IPS-20b (cell line): ENCODE results near the gene GM2A.

Source experiments
- H3K27ac ChIP-seq: one replicate; pipeline ENCODE4 v1.5.1; 2013; ENCODE audit warnings: low read length
- H3K27me3 ChIP-seq: 2 replicates; pipeline ENCODE4 v1.6.1; 2013; ENCODE audit warnings: mild to moderate bottlenecking, low read length, inconsistent platforms; ENCODE audit not compliant: insufficient read depth
- H3K36me3 ChIP-seq: 2 replicates; pipeline ENCODE4 v1.6.1; 2013; ENCODE audit warnings: low read depth, mild to moderate bottlenecking, inconsistent platforms, low read length, moderate library complexity; ENCODE audit not compliant: insufficient read depth
- H3K4me1 ChIP-seq: 2 replicates; pipeline ENCODE4 v1.6.1; 2013; ENCODE audit warnings: mild to moderate bottlenecking, control low read depth, inconsistent platforms, low read length, moderate library complexity; ENCODE audit not compliant: insufficient read depth
- H3K4me3 ChIP-seq: 2 replicates; pipeline ENCODE4 v1.5.1; 2013; ENCODE audit warnings: mild to moderate bottlenecking, low read length, inconsistent platforms
- H3K9ac ChIP-seq: 2 replicates; pipeline ENCODE4 v1.6.1; 2013; ENCODE audit warnings: low read depth, mild to moderate bottlenecking, inconsistent platforms, low read length, moderate library complexity
- H3K9me3 ChIP-seq: 2 replicates; pipeline ENCODE4 v1.6.1; 2013; ENCODE audit warnings: mild to moderate bottlenecking, low read depth, low read length, inconsistent platforms; ENCODE audit not compliant: insufficient read depth

The GM2A gene

DNA sequence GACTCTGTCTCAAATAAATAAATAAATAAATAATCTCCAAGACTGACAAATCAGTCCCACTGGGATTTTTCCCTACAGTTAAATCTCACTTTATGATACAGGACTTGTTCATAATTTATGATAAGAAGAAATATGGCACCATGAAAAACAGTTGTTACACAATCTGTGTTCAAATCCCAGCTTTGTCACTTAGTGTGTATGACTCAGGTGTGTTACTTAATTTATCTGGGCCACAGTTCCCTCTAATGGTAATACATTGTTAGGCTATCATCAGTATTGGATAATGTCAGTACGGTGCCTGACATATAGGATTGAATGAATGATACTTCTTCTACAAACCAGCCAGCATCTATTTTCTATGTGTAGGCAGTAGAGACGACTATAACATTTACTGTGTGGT lies 27.5 kb downstream of the GM2A start:
- Histone ChIP-seq H3K27me3 (no peaks in the 10 kb centered on the region), H3K27ac (no peak overlapping the region), H3K9me3 (no peaks in the 10 kb centered on the region), H3K4me1 (no peaks in the 10 kb centered on the region), H3K4me3 (no peak overlapping the region), H3K36me3 (no peaks in the 10 kb centered on the region), H3K9ac (no peak overlapping the region)

DNA sequence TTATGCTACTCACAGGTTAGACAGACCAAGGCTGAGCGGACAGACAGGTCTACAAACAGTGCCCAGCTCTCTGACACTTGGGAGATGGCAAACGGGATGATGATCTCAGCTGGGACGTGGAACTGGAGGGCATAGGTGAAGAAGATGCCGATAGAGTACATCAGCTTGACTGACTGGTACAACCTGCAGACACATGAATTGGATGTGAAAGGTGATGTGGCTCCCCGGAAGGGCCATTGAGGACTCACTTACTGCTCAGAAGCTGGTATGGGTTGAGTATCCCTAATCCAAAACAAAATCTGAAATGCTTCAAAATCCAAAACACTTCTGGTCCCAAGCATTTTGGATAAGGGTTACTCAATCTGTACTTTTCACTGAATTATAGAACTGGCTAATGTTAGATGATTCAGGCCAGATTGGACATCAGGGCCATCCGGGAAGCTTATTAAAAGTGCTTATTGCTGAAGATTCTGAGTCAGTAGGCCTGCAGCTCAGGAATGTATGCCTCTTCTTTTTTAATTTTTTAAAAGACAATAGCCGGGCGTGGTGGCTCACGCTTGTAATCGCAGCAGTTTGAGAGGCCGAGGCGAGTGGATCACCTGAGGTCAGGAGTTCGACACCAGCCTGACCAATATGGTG lies 28.1 kb downstream of the GM2A start:
- no peak overlapping the region for H3K9ac ChIP-seq
- no peaks in the 10 kb centered on the region for H3K9me3 ChIP-seq
- no peaks in the 10 kb centered on the region for H3K4me1 ChIP-seq
- no peaks in the 10 kb centered on the region for H3K27me3 ChIP-seq
- no peaks in the 10 kb centered on the region for H3K36me3 ChIP-seq
- no peak overlapping the region for H3K27ac ChIP-seq
- no peak overlapping the region for H3K4me3 ChIP-seq

DNA sequence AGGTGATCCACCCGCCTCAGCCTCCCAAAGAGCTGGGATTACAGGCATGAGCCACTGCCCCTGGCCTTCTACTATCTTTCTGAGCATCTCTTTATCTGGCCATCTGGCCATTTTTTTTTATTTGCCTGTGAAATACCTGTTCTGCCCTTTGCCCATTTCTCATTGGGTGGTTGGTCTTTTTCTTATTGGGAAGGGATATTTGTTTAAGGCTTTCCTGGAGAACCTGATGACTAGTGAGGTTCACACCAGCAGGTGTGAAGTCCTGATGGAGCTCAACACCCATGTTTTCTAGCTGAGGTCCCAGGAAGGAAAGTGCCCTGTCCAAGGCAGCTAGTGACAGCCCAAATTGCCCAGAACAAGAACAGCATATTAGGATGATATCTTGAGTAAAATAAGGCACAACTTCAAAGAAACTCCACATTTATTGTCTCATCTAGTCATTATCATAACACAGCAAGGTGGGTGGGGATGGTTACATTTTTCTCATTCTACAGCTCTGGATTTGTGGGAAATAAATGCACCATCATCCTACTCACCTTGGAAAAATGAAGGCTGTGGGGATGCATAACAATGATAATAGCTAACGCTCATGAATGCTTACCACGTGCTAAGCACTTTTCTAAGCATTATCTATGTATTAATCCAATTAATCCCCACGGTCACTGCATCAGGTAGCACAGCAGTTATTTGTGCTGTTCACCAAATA lies 30.3 kb downstream of the GM2A start:
- Histone ChIP-seq H3K9me3 (no peaks in the 10 kb centered on the region), H3K9ac (no peak overlapping the region), H3K27ac (no peak overlapping the region), H3K36me3 (no peaks in the 10 kb centered on the region), H3K4me1 (no peaks in the 10 kb centered on the region), H3K27me3 (no peaks in the 10 kb centered on the region), H3K4me3 (no peak overlapping the region)

DNA sequence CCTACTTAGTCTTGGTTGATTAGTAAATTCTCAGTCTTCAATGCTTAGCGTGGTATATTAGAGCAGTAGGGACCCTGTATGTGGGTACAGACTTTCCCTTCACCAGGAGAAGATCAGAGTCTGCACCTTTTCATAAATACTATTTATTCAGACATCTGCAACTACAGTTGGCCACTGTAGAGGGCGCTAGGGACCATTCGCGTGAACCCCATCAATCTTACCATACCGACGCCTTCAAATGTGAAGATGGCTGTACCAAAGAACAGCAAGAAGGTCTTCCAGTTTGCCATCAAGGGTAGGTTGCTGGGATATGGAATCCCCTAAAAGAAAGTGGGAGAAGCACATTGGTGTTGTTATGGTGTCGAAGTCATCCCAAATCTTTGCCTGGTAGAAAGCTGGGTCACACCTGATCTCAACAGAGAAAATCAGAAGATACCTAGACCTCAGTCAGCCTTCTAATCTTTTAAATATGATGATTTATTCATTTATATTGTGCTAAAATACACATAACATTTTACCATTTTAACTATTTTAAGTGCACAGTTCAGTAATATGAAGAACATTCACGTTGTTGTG lies 31.5 kb downstream of the GM2A start:
- H3K4me3 ChIP-seq: no peak overlapping the region
- H3K27ac ChIP-seq: no peak overlapping the region
- H3K27me3 ChIP-seq: no peaks in the 10 kb centered on the region
- H3K4me1 ChIP-seq: no peaks in the 10 kb centered on the region
- no peaks in the 10 kb centered on the region for H3K9me3 ChIP-seq
- no peak overlapping the region for H3K9ac ChIP-seq
- no peaks in the 10 kb centered on the region for H3K36me3 ChIP-seq

DNA sequence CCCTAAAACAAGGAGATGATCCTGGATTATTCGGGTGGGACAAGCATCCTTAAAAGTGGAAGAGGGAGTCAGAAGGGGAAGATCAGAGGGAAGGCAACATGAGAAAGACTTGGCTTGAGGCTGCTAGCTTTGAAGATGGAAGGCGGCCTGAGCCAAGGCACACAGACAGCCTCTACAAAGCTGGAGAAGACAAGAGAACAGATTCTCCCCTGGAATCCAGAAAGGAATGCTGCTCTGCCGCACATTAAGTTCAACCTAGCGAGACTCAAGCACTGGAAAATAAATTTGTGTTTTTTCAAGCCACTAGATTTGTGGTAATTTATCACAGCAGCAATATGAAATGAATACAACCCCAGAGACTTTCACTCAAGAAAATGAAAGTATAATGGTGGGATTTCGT lies 32.7 kb downstream of the GM2A start:
- Histone ChIP-seq H3K27me3 (no peaks in the 10 kb centered on the region), H3K4me3 (no peak overlapping the region), H3K9ac (no peak overlapping the region), H3K4me1 (no peaks in the 10 kb centered on the region), H3K27ac (no peak overlapping the region), H3K36me3 (no peaks in the 10 kb centered on the region), H3K9me3 (no peaks in the 10 kb centered on the region)

DNA sequence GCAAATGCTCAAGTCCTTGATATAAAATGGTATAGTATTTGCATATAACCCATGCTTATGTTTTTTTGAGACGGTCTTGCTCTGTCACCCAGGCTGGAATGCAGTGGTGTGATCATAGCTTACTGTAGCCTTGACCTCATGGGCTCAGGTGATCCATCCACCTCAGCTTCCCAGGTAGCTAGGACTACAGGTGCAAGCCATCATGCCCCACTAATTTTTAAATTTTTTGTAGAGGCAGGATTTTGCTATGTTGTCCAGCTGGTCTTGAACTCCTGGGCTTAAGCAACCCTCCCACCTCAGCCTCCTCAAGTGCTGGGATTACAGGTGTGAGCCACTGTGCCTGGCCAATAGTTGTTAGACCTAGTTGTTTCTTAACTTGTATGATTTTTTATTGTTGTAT lies 33.3 kb downstream of the GM2A start:
- Histone ChIP-seq H3K27ac (no peak overlapping the region), H3K27me3 (no peaks in the 10 kb centered on the region), H3K4me1 (no peaks in the 10 kb centered on the region), H3K4me3 (no peak overlapping the region), H3K9ac (no peak overlapping the region), H3K9me3 (no peaks in the 10 kb centered on the region), H3K36me3 (no peaks in the 10 kb centered on the region)

DNA sequence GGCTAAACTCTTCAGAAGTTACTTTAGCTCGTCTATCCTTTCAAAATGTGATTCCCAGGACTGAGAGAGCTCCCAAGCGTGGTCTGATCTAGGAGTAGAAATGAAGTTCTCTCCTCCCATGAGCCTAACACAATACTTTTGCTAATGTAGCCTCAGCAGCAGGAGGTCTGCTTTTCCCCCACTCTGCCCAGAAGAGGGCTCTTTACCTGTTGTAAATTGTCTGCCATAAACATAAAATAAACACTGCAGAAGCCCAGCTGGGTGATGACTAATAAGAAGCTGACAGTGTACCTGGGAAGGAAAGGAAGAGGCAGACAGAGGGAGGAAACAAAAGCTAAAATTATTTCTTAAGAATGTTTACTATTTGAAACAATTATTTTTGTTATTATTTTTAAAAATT lies 35.2 kb downstream of the GM2A start:
- Histone ChIP-seq H3K9ac (no peak overlapping the region), H3K27me3 (no peaks in the 10 kb centered on the region), H3K9me3 (no peaks in the 10 kb centered on the region), H3K27ac (no peak overlapping the region), H3K4me3 (no peak overlapping the region), H3K4me1 (no peaks in the 10 kb centered on the region), H3K36me3 (no peaks in the 10 kb centered on the region)

DNA sequence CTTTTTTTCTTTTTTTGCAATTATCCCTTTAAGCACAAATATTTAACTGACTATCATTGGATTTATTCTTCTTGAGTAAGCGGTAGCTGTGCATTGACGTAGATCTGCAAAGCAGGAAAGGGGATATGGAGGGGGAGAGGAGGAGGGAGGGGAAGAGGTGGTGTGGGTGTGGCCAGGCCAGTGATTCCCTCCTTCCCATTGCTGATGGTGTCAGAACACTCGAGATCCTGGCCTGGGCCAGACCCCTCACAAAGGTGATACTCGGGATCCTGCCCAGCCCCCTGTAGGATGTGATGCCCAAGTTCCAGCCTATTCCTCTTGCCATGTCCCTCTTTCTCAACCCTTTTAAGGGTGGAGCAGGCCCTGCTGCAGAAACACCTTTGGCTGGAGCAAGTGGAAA lies 40.6 kb downstream of the GM2A start:
- no peaks in the 10 kb centered on the region for H3K4me1 ChIP-seq
- no peak overlapping the region for H3K27ac ChIP-seq
- no peak overlapping the region for H3K4me3 ChIP-seq
- H3K9ac ChIP-seq: no peak overlapping the region
- H3K9me3 ChIP-seq: no peaks in the 10 kb centered on the region
- H3K27me3 ChIP-seq: no peaks in the 10 kb centered on the region
- H3K36me3 ChIP-seq: no peaks in the 10 kb centered on the region

DNA sequence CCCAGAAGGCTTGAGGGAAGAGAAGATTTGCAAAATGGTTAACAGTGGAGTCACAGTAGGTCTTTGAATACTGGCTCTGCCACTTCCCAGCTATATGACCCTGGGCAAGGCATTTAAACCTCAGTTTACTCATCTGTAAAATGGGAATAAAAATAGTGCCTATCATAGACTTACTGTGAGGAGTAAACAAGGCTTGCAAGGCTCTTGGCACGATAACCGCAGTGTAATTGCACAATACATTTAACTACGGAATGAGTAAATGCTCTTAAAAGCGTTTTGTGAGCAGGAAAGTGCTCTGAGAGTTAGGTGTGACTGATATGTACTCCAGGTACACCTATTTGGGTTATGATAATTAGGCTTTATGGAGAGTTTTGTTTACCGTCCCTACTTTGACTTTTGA lies 42.2 kb downstream of the GM2A start:
- no peaks in the 10 kb centered on the region for H3K36me3 ChIP-seq
- H3K9ac ChIP-seq: no peak overlapping the region
- H3K27me3 ChIP-seq: no peaks in the 10 kb centered on the region
- H3K4me3 ChIP-seq: no peak overlapping the region
- no peaks in the 10 kb centered on the region for H3K4me1 ChIP-seq
- H3K27ac ChIP-seq: no peak overlapping the region
- no peaks in the 10 kb centered on the region for H3K9me3 ChIP-seq

DNA sequence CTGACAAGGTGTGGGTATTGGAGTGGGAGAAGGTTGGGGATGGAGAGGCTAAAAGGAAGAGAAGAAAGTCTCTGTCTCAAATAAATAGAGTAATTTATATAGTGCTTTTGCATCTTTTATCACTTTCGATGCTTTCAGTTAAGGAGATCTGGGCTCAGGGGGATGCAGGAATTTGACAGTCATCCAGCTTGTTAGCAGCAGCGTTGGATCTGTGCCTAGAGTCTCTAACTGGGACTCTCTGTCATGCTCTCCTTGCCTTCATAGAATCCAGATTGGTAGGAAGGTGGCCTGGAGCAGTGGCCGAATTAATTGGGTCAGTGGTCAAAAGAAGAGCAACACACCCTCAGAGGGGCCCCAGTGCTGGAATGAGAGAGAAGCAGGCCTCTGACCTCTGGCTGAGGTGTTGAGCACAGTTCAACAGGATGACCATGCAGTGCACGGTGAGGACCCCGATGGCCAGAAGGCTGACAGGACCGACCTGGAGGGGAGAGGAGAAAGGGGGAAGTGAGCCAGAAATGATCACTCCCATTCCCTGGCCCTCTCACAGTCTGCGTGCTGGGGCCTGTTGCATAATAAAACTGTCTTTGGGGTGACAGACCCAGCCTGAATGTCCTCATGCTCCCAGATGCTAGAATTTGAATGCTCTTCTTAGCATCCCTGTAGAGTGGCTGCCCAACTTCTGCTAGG lies 42.9 kb downstream of the GM2A start:
- H3K4me3 ChIP-seq: no peak overlapping the region
- no peaks in the 10 kb centered on the region for H3K27me3 ChIP-seq
- no peaks in the 10 kb centered on the region for H3K4me1 ChIP-seq
- H3K9ac ChIP-seq: no peak overlapping the region
- no peak overlapping the region for H3K27ac ChIP-seq
- H3K36me3 ChIP-seq: no peaks in the 10 kb centered on the region
- H3K9me3 ChIP-seq: no peaks in the 10 kb centered on the region

DNA sequence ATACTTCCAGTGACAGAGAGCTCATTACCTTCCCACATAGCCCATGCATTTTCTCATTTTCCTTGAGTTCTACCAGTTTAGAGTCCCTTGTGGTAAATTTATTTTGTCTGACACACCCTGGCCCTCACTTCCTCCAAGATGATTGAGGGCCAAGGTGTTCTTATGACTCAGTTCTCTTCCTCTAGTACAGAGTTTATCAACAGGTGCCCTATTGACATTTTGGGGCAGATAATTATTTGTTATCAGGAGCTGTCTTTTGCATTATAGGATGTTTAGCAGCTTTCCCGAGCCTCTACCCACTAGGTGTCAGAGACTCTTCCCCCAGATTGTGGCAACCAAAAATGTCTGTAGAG lies 43.5 kb downstream of the GM2A start:
- H3K27me3 ChIP-seq: no peaks in the 10 kb centered on the region
- no peaks in the 10 kb centered on the region for H3K4me1 ChIP-seq
- H3K36me3 ChIP-seq: no peaks in the 10 kb centered on the region
- H3K9me3 ChIP-seq: no peaks in the 10 kb centered on the region
- H3K27ac ChIP-seq: no peak overlapping the region
- no peak overlapping the region for H3K4me3 ChIP-seq
- H3K9ac ChIP-seq: no peak overlapping the region

DNA sequence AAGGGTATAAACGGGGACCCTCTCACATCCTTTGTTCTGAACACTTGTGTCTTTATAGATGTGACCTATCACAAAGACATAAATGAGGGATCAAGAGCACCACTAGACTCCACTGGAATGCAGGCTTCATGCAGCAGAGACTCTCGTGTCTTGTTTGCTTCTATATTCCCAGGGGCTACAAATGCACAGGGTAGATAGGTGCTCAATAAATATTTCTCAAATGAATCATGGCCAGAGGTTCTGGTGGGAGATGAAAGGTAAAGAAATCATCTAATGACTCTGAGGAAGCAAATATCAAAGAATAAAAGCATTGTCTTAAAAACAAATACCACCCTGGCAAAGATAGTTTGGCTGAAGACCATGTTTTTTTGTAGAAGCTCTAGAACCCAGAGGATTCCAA lies 44.0 kb downstream of the GM2A start:
- Histone ChIP-seq H3K27me3 (no peaks in the 10 kb centered on the region), H3K36me3 (no peaks in the 10 kb centered on the region), H3K9ac (no peak overlapping the region), H3K27ac (no peak overlapping the region), H3K4me1 (no peaks in the 10 kb centered on the region), H3K9me3 (no peaks in the 10 kb centered on the region), H3K4me3 (no peak overlapping the region)
